Uterus (tissue), 2 donors: ENCODE data around the gene GTSF1L.

Source experiments
- POLR2A ChIP-seq, 2 donors: fragments of 450-650 bp; IDR thresholded peaks; one replicate each; pipeline ENCODE4 v1.6.1; 2016; ENCODE audit warnings: antibody characterized with exemption in 2 of 2, mild to moderate bottlenecking in 1 of 2, moderate library complexity in 1 of 2
- TF ChIP-seq, protein P1 (sequence below), 4 experiments: fragments of 200-600 bp in 2 of 4; fragments of 450-650 bp in 2 of 4; sonication (generic) in 2 of 4; IDR thresholded peaks; one replicate each; pipeline ENCODE4 v1.5.1; 2016 to 2019; ENCODE audit warnings: antibody characterized with exemption in 4 of 4, mild to moderate bottlenecking in 2 of 4, moderate library complexity in 1 of 4

DNA sequence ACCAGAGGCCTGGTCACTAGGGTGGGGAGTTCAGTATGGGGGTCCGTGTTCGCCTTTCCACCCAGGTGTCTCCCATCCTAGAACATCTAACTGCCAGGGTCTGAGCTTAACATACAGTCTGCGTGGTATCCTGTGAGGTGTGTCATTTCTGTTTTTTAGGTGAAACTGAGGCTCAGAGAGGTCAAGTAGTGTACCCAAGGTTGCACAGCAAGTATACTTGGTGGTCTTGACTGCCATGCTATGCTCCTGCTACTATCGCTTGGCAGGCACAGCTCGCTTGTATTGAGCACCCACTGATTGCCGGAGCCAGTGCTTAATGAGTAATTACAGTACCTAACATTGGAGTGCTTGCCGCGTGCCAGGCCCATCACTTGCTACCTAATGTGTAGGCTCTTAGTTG, 26.2 kb downstream of the GTSF1L start:
- TF ChIP-seq, protein P1, sequence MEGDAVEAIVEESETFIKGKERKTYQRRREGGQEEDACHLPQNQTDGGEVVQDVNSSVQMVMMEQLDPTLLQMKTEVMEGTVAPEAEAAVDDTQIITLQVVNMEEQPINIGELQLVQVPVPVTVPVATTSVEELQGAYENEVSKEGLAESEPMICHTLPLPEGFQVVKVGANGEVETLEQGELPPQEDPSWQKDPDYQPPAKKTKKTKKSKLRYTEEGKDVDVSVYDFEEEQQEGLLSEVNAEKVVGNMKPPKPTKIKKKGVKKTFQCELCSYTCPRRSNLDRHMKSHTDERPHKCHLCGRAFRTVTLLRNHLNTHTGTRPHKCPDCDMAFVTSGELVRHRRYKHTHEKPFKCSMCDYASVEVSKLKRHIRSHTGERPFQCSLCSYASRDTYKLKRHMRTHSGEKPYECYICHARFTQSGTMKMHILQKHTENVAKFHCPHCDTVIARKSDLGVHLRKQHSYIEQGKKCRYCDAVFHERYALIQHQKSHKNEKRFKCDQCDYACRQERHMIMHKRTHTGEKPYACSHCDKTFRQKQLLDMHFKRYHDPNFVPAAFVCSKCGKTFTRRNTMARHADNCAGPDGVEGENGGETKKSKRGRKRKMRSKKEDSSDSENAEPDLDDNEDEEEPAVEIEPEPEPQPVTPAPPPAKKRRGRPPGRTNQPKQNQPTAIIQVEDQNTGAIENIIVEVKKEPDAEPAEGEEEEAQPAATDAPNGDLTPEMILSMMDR (IDR thresholded peaks at IDR 0.05) = no peak
- TF ChIP-seq POLR2A (IDR thresholded peaks at IDR 0.05) = no peak
